GM18867 (cell line): ENCODE data around the gene FKBP7.
"Not testable (repeated sequence)": the region's sequence is repeated elsewhere in the genome, so short reads cannot be mapped to it uniquely, and the experiment has no call there.

Experiments
- ATAC-seq: cut with Tn5 transposase; IDR thresholded peaks from one replicate; pipeline ENCODE4 v1.9.1; 2021; ENCODE audit warnings: mild to moderate bottlenecking, moderate library complexity; ENCODE audit not compliant: unreplicated experiment

Gene FKBP7

GRCh38 chr2:178450524-178450773 is 28.0 kb downstream of the FKBP7 start:
- peak; percentile 56 for ATAC-seq

GRCh38 chr2:178449700-178450523 is 28.5 kb downstream of the FKBP7 start:
- peak; percentile 14 for ATAC-seq

GRCh38 chr2:178448968-178449661 is 29.3 kb downstream of the FKBP7 start:
- no peak for ATAC-seq

- no peak for ATAC-seq
These were observed 37.0 kb downstream of the FKBP7 start for GRCh38 chr2:178441426-178441825.

GRCh38 chr2:178436662-178437061 is 41.7 kb downstream of the FKBP7 start:
- ATAC-seq: no peak

GRCh38 chr2:178429336-178429735 is 49.1 kb downstream of the FKBP7 start:
- ATAC-seq: no peak

- no peak for ATAC-seq
These were observed 50.0 kb downstream of the FKBP7 start for GRCh38 chr2:178428396-178428806.

- no peak for ATAC-seq
These were observed 50.9 kb downstream of the FKBP7 start for GRCh38 chr2:178427458-178427857.

GRCh38 chr2:178426388-178426787 is 52.0 kb downstream of the FKBP7 start:
- ATAC-seq: no peak

- ATAC-seq: no peak
These were observed 53.1 kb downstream of the FKBP7 start for GRCh38 chr2:178425255-178425827.

- not testable (repeated sequence) for ATAC-seq
These were observed 54.7 kb downstream of the FKBP7 start for GRCh38 chr2:178423746-178424145.

- ATAC-seq: no peak
These were observed 56.3 kb downstream of the FKBP7 start for GRCh38 chr2:178422097-178422496.

GRCh38 chr2:178420463-178420999 is 57.9 kb downstream of the FKBP7 start:
- no peak for ATAC-seq

- ATAC-seq: peak; percentile 29
These were observed 59.3 kb downstream of the FKBP7 start for GRCh38 chr2:178419123-178419522.

- ATAC-seq: no peak
These were observed 60.0 kb downstream of the FKBP7 start for GRCh38 chr2:178418426-178418825.

GRCh38 chr2:178417916-178418315 is 60.5 kb downstream of the FKBP7 start:
- no peak for ATAC-seq

- ATAC-seq: no peak
These were observed 62.4 kb downstream of the FKBP7 start for GRCh38 chr2:178415979-178416378.

GRCh38 chr2:178414266-178415247 is 63.8 kb downstream of the FKBP7 start:
- peak; percentile 79 for ATAC-seq
